Mesothelial cell of epicardium (in vitro differentiated cells): ENCODE measurements around the gene SLFN5. TPM values are rescaled to one million over a fixed set of nuclear protein-coding genes. Genes with fewer than 3 reads are reported as not detected.

Experiments used
- DNase-seq, 2 experiments: peaks; one replicate each; pipeline ENCODE4 v3.0.0; 2021; ENCODE audit warnings: low spot score in 2 of 2; ENCODE audit not compliant: unreplicated experiment in 2 of 2
- H3K27ac Mint-ChIP-seq: 2 replicates; pipeline ENCODE4 v1.8.0; 2021; ENCODE audit warnings: mixed read lengths
- H3K27me3 Mint-ChIP-seq: 2 replicates; pipeline ENCODE4 v1.8.0; 2021; ENCODE audit warnings: low read depth, mixed read lengths
- H3K36me3 Mint-ChIP-seq: 2 replicates; pipeline ENCODE4 v1.8.0; 2021; ENCODE audit warnings: mixed read lengths
- H3K4me1 Mint-ChIP-seq: 2 replicates; pipeline ENCODE4 v1.8.0; 2021; ENCODE audit warnings: mixed read lengths
- H3K4me3 Mint-ChIP-seq: 2 replicates; pipeline ENCODE4 v1.8.0; 2021; ENCODE audit warnings: mild to moderate bottlenecking, moderate library complexity, mixed read lengths
- H3K9me3 Mint-ChIP-seq: 2 replicates; pipeline ENCODE4 v1.8.0; 2021; ENCODE audit warnings: mixed read lengths
- total RNA-seq: library from RNA; stranded (reverse); gene quantifications from 3 replicates; pipeline ENCODE4 v1.2.1, GENCODE V29; 2021
- TF ChIP-seq, protein P1 (sequence below): fragments of 200-600 bp; sonication (generic); IDR thresholded peaks from one replicate; pipeline ENCODE4 v1.5.0; 2021; ENCODE audit warnings: antibody characterized with exemption; ENCODE audit not compliant: unreplicated experiment

Gene SLFN5
- total RNA-seq, 1 donor from 2014 or later = 50.0 TPM

DNA sequence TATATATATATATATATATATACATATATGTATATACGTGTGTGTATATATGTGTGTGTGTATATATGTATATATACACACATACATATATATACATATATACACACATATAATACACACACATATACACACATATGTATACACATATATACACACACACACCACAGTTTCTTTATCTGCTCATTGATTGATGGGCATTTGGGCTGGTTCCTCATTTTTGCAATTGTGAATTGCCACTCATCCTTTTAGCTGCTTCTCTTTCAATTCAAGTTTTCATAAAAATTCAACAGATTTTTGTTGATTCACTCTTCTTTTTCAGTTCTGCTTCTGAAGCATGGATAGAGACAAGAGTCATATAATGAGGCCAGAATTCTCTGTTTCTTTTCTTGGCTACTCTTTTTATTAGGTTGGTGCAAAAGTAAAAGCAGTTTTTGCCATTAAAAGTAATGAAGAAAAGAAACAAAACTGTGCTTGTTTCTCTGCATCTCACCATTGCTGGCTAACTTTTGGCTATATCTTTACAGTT, 44.5 kb downstream of the SLFN5 start:
- H3K9me3 Mint-ChIP-seq = peaks cover 26% of the 10 kb centered on the region
- H3K4me1 Mint-ChIP-seq = peaks cover 6% of the 10 kb centered on the region
- H3K27me3 Mint-ChIP-seq = peaks cover 28% of the 10 kb centered on the region
- TF ChIP-seq, protein P1, sequence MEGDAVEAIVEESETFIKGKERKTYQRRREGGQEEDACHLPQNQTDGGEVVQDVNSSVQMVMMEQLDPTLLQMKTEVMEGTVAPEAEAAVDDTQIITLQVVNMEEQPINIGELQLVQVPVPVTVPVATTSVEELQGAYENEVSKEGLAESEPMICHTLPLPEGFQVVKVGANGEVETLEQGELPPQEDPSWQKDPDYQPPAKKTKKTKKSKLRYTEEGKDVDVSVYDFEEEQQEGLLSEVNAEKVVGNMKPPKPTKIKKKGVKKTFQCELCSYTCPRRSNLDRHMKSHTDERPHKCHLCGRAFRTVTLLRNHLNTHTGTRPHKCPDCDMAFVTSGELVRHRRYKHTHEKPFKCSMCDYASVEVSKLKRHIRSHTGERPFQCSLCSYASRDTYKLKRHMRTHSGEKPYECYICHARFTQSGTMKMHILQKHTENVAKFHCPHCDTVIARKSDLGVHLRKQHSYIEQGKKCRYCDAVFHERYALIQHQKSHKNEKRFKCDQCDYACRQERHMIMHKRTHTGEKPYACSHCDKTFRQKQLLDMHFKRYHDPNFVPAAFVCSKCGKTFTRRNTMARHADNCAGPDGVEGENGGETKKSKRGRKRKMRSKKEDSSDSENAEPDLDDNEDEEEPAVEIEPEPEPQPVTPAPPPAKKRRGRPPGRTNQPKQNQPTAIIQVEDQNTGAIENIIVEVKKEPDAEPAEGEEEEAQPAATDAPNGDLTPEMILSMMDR = no peak
- H3K27ac Mint-ChIP-seq = no peak overlapping the region
- DNase-seq = no peak
- no peaks in the 10 kb centered on the region for H3K36me3 Mint-ChIP-seq
- no peak overlapping the region for H3K4me3 Mint-ChIP-seq

DNA sequence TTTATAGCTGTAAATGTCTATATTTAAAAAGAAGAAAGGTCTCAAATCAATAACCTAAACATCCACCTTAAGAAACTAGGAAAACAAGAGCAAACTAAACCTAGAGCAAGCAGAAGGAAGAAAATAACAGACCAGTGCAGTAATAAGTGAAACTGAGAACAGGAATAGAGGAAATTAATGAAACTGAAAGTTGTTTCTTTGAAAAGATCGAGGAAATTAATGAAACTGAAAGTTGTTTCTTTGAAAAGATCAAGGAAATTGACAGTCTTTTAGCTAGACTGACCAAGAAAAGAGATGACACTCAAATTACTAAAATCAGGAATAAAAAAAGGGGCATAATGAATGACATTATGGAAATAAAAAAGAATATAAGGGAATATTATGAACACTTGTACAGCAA, 46.4 kb downstream of the SLFN5 start:
- no peak overlapping the region for H3K4me3 Mint-ChIP-seq
- H3K27me3 Mint-ChIP-seq = peaks cover 24% of the 10 kb centered on the region
- no peak overlapping the region for H3K27ac Mint-ChIP-seq
- peaks cover 25% of the 10 kb centered on the region for H3K9me3 Mint-ChIP-seq
- no peak for DNase-seq
- TF ChIP-seq, protein P1 = no peak
- no peaks in the 10 kb centered on the region for H3K36me3 Mint-ChIP-seq
- H3K4me1 Mint-ChIP-seq = peaks cover 12% of the 10 kb centered on the region

DNA sequence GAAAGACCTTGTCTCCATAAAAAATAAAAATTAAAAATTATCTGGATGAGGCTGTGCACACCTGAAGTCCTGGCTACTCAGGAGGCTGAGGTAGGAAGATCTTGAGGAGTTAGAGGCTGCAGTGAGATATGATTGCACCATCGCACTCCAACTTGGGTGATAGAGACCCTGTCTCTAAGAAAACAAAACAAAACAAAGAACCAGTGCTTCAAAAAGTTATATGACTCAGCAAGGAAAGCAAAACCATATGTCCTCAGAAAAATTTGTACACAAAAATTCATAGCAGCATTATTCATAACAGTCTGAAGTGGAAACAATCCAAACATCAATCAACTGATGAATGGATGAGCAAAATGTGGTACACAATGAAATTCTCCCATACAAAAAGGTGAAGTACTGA, 48.9 kb downstream of the SLFN5 start:
- TF ChIP-seq, protein P1 = no peak
- Mint-ChIP-seq H3K36me3 (no peaks in the 10 kb centered on the region), H3K4me3 (no peak overlapping the region), H3K27me3 (peaks cover 23% of the 10 kb centered on the region), H3K27ac (no peak overlapping the region), H3K4me1 (peaks cover 12% of the 10 kb centered on the region), H3K9me3 (peaks cover 19% of the 10 kb centered on the region)
- no peak for DNase-seq

DNA sequence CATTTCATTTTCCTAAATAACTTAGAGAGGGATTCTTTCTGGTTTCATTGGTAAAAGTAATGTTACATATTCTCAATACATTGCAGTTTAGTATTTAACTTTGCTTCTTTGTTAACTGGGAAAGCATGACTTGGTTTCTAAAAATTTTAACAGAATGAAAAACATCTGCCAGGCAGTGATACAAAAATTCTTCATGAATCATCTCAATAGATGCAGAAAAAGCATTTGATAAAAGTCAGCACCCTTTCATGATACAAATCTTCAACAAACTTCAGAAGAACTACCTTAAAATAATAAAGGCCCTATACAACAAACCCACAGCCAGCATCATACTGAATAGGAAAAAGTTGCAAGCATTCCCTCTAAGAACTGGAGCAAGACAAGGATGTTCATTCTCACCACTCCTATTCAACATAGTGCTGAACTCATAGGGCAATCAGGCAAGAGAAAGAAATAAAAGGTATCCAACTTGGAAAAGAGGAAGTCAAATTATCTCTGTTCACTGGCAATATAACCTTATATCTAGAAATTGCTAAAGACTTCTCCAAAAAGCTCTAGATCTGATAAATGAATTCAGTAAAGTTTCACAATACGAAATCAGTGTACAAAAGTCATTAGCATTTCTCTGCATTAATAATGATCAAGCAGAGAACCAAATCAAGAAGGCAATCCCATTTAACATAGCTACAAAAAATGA, 50.4 kb downstream of the SLFN5 start:
- TF ChIP-seq, protein P1 = no peak
- Mint-ChIP-seq H3K4me3 (no peak overlapping the region), H3K27ac (no peak overlapping the region), H3K4me1 (peaks cover 12% of the 10 kb centered on the region), H3K9me3 (peaks cover 31% of the 10 kb centered on the region), H3K36me3 (peaks cover 3% of the 10 kb centered on the region), H3K27me3 (peaks cover 26% of the 10 kb centered on the region)
- no peak for DNase-seq

DNA sequence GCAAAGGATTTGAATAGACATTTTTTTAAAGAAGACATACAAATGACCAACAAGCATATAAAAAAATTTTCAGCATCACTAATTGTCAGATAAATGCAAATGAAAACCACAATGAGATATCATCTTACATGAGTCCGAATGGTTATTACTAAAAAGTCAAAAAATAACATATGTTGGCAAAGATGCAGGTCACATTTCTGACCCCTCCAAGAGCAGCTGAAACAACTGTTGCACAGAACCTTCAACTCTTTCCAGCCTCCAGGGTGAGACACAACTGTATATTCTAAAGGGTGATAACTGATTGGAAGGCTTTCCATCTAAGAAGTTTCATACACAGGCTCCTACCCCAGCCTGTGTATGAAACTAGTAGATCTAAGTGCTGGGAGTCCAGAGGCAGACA, 51.9 kb downstream of the SLFN5 start:
- Mint-ChIP-seq H3K36me3 (peaks cover 4% of the 10 kb centered on the region), H3K27ac (no peak overlapping the region), H3K9me3 (peaks cover 26% of the 10 kb centered on the region), H3K4me1 (peaks cover 22% of the 10 kb centered on the region), H3K4me3 (no peak overlapping the region), H3K27me3 (peaks cover 18% of the 10 kb centered on the region)
- TF ChIP-seq, protein P1 = no peak
- no peak for DNase-seq
